NCI-H748 (cell line): Measurements from ENCODE around the gene C4BPA.

Source experiments
- DNase-seq: peaks from one replicate; lab custom pipeline; 2025; ENCODE audit not compliant: unreplicated experiment; lab: John Stamatoyannopoulos, UW

Gene C4BPA

GRCh38 chr1:207077012-207077411, 27.0 kb upstream of the C4BPA start:
- DNase-seq, result no peak

GRCh38 chr1:207077470-207078377, 26.3 kb upstream of the C4BPA start:
- peak; percentile 49 for DNase-seq

GRCh38 chr1:207078578-207079132, 25.4 kb upstream of the C4BPA start:
- no peak for DNase-seq

GRCh38 chr1:207079706-207080241, 24.3 kb upstream of the C4BPA start:
- no peak for DNase-seq

GRCh38 chr1:207081088-207081487, 22.9 kb upstream of the C4BPA start:
- peak; percentile 2 for DNase-seq

GRCh38 chr1:207081806-207082205, 22.2 kb upstream of the C4BPA start:
- no peak for DNase-seq

- DNase-seq, result no peak
These were observed 19.8 kb upstream of the C4BPA start for GRCh38 chr1:207084232-207084631.

- DNase-seq, result peak; percentile 62
These were observed 19.3 kb upstream of the C4BPA start for GRCh38 chr1:207084701-207085180.

GRCh38 chr1:207085887-207086286, 18.1 kb upstream of the C4BPA start:
- no peak for DNase-seq

- DNase-seq, result no peak
These were observed 15.9 kb upstream of the C4BPA start for GRCh38 chr1:207088161-207088560.

- DNase-seq, result no peak
These were observed 15.1 kb upstream of the C4BPA start, which contains the start of gene C4BPB for GRCh38 chr1:207088701-207089626. Gene C4BPB, plus strand, starts transcription at chr1:207088860. Its CDS starts 672 bp downstream, at chr1:207089532.

GRCh38 chr1:207089627-207090355, 14.2 kb upstream of the C4BPA start:
- DNase-seq, result no peak

- no peak for DNase-seq
These were observed 12.7 kb upstream of the C4BPA start for GRCh38 chr1:207091200-207091908.

- no peak for DNase-seq
These were observed 10.1 kb upstream of the C4BPA start for GRCh38 chr1:207093944-207094343.

- no peak for DNase-seq
These were observed 6.1 kb upstream of the C4BPA start for GRCh38 chr1:207097871-207098324.

- no peak for DNase-seq
These were observed 2.3 kb upstream of the C4BPA start for GRCh38 chr1:207101720-207102119.

GRCh38 chr1:207102146-207102545, 1.9 kb upstream of the C4BPA start:
- no peak for DNase-seq

GRCh38 chr1:207102659-207103058, 1.4 kb upstream of the C4BPA start:
- no peak for DNase-seq

- DNase-seq, result no peak
These were observed 5.0 kb downstream of the C4BPA start for GRCh38 chr1:207109004-207109403.
